ENCODE results near the gene LRRC3B.

LRRC3B gene

DNA sequence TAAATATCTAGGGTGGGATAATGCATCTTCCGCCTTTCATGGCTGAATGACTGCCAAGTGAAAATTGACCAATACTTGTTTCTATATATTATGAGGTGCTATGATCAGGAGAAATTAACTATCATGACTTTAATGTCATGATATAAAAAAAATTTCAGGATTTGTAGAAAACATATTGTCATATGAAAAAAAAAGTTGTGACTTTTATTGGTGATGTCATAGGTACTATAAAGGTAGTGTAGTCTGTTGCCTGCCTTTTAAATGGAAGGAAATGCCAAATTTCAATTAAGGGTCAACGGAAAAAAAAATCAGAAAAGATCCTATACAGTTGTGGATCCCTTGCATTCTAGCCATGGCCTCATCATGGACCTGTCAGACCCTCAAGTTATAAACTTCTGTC lies 15.5 kb downstream of the LRRC3B start:
- Histone ChIP-seq H3K4me2 (ENCODE audit: low read depth, low read length, poor library complexity, severe bottlenecking) (no peak overlapping the region), H3K27me3 (ENCODE audit: insufficient read depth, low read length, poor library complexity, severe bottlenecking) (no peaks in the 10 kb centered on the region), H3K79me2 (ENCODE audit: insufficient read depth, low read length) (no peaks in the 10 kb centered on the region), H2AFZ (ENCODE audit: low read length) (no peak overlapping the region), H3K4me1 (ENCODE audit: insufficient read depth, low read length, poor library complexity, severe bottlenecking) (no peaks in the 10 kb centered on the region), H4K20me1 (ENCODE audit: insufficient read depth, low read length, poor library complexity, severe bottlenecking) (no peaks in the 10 kb centered on the region), H3K9ac (ENCODE audit: low read depth, low read length, poor library complexity, severe bottlenecking) (no peak overlapping the region), H3K4me3 (ENCODE audit: low read length, poor library complexity, severe bottlenecking) (no peak overlapping the region), H3K9me2 (replicated peaks; ENCODE audit: low read depth, low read length) (no peaks in the 10 kb centered on the region), H3K9me3 (ENCODE audit: insufficient read depth, low read depth, low read length) (no peaks in the 10 kb centered on the region), H3K36me3 (ENCODE audit: insufficient read depth, low read length) (no peaks in the 10 kb centered on the region), H3F3A (ENCODE audit: low read depth) (no peaks in the 10 kb centered on the region)
- no peak for TF ChIP-seq EZH2phosphoT487 (IDR thresholded peaks at IDR 0.05; ENCODE audit: borderline replicate concordance)
- TF ChIP-seq, protein P1, sequence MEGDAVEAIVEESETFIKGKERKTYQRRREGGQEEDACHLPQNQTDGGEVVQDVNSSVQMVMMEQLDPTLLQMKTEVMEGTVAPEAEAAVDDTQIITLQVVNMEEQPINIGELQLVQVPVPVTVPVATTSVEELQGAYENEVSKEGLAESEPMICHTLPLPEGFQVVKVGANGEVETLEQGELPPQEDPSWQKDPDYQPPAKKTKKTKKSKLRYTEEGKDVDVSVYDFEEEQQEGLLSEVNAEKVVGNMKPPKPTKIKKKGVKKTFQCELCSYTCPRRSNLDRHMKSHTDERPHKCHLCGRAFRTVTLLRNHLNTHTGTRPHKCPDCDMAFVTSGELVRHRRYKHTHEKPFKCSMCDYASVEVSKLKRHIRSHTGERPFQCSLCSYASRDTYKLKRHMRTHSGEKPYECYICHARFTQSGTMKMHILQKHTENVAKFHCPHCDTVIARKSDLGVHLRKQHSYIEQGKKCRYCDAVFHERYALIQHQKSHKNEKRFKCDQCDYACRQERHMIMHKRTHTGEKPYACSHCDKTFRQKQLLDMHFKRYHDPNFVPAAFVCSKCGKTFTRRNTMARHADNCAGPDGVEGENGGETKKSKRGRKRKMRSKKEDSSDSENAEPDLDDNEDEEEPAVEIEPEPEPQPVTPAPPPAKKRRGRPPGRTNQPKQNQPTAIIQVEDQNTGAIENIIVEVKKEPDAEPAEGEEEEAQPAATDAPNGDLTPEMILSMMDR (conservative IDR thresholded peaks at IDR 0.05; ENCODE audit: low read length): no peak

DNA sequence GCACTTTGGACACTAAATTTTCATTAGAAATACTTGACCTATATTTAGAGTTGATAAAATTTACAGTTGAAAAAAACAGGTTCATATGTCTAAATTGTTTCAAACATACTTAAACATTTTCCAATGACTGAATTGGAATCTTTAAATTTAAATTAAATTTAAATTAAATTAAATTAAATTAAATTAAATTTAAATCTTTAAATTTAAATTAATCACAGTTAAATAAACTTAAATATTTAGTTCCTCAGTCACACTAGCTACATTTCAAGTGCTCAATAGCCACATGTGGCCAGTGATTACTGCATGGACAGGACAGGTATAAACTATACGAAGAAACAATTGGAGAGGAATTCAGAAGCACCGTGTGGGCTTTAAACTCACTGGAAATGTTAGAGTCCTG lies 16.8 kb downstream of the LRRC3B start:
- H3K36me3 ChIP-seq (ENCODE audit: insufficient read depth, low read length): no peaks in the 10 kb centered on the region
- H4K20me1 ChIP-seq (ENCODE audit: insufficient read depth, low read length, poor library complexity, severe bottlenecking): no peaks in the 10 kb centered on the region
- H3K79me2 ChIP-seq (ENCODE audit: insufficient read depth, low read length): no peaks in the 10 kb centered on the region
- H3K9me3 ChIP-seq (ENCODE audit: insufficient read depth, low read depth, low read length): no peaks in the 10 kb centered on the region
- H3K4me3 ChIP-seq (ENCODE audit: low read length, poor library complexity, severe bottlenecking): no peak overlapping the region
- no peak for TF ChIP-seq EZH2phosphoT487 (IDR thresholded peaks at IDR 0.05; ENCODE audit: borderline replicate concordance)
- TF ChIP-seq, protein P1 (conservative IDR thresholded peaks at IDR 0.05; ENCODE audit: low read length): no peak
- no peaks in the 10 kb centered on the region for H3K9me2 ChIP-seq (replicated peaks; ENCODE audit: low read depth, low read length)
- no peaks in the 10 kb centered on the region for H3K4me1 ChIP-seq (ENCODE audit: insufficient read depth, low read length, poor library complexity, severe bottlenecking)
- H3F3A ChIP-seq (ENCODE audit: low read depth): no peaks in the 10 kb centered on the region
- H3K27me3 ChIP-seq (ENCODE audit: insufficient read depth, low read length, poor library complexity, severe bottlenecking): no peaks in the 10 kb centered on the region
- no peak overlapping the region for H2AFZ ChIP-seq (ENCODE audit: low read length)
- no peak overlapping the region for H3K4me2 ChIP-seq (ENCODE audit: low read depth, low read length, poor library complexity, severe bottlenecking)
- no peak overlapping the region for H3K9ac ChIP-seq (ENCODE audit: low read depth, low read length, poor library complexity, severe bottlenecking)

DNA sequence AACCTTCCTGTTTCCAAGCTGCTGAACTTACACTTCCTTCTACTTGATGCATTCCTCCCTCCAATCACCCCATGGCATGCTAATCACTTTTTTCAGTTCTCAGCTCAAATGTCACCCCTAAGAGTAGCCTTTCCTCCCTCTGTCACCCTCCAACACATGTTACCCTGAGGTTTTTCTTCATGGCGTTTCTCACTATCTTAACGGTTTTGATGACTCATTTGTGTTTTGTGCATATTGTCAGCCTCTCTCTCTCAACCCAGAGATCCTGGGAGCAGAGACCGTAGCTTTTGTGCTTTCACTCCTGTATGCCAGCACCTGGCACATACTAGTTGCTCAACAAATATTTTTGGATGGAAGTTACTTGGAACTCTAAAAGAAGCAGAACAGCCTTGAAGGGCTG lies 24.5 kb downstream of the LRRC3B start:
- TF ChIP-seq, protein P1 (conservative IDR thresholded peaks at IDR 0.05; ENCODE audit: low read length): no peak
- TF ChIP-seq EZH2phosphoT487 (IDR thresholded peaks at IDR 0.05; ENCODE audit: borderline replicate concordance): no peak
- H4K20me1 ChIP-seq (ENCODE audit: insufficient read depth, low read length, poor library complexity, severe bottlenecking): no peaks in the 10 kb centered on the region
- H3K27me3 ChIP-seq (ENCODE audit: insufficient read depth, low read length, poor library complexity, severe bottlenecking): no peaks in the 10 kb centered on the region
- no peaks in the 10 kb centered on the region for H3K79me2 ChIP-seq (ENCODE audit: insufficient read depth, low read length)
- no peak overlapping the region for H2AFZ ChIP-seq (ENCODE audit: low read length)
- H3K9me3 ChIP-seq (ENCODE audit: insufficient read depth, low read depth, low read length): no peaks in the 10 kb centered on the region
- no peaks in the 10 kb centered on the region for H3F3A ChIP-seq (ENCODE audit: low read depth)
- no peaks in the 10 kb centered on the region for H3K36me3 ChIP-seq (ENCODE audit: insufficient read depth, low read length)
- H3K9ac ChIP-seq (ENCODE audit: low read depth, low read length, poor library complexity, severe bottlenecking): no peak overlapping the region
- no peaks in the 10 kb centered on the region for H3K4me1 ChIP-seq (ENCODE audit: insufficient read depth, low read length, poor library complexity, severe bottlenecking)
- no peak overlapping the region for H3K4me2 ChIP-seq (ENCODE audit: low read depth, low read length, poor library complexity, severe bottlenecking)
- no peak overlapping the region for H3K4me3 ChIP-seq (ENCODE audit: low read length, poor library complexity, severe bottlenecking)
- H3K9me2 ChIP-seq (replicated peaks; ENCODE audit: low read depth, low read length): no peaks in the 10 kb centered on the region
